OCI-LY1 (cell line): ENCODE measurements around the gene COG6.

ENCODE experiments used
- H2AFZ ChIP-seq: fragments of 200-600 bp; sonication (generic), shearing (Covaris generic); 2 replicates; pipeline ENCODE4 v1.6.0; 2014; ENCODE audit warnings: antibody characterized with exemption, mild to moderate bottlenecking, low read length
- H3F3A ChIP-seq: fragments of 200-600 bp; sonication (generic), shearing (Covaris generic); 2 replicates; pipeline ENCODE4 v1.6.0; 2014; ENCODE audit warnings: mild to moderate bottlenecking, antibody characterized with exemption, low read length, moderate library complexity; ENCODE audit not compliant: insufficient read depth
- H3K27ac ChIP-seq: fragments of 200-600 bp; sonication (generic); 2 replicates; pipeline ENCODE4 v1.5.1; 2014; ENCODE audit warnings: low read length, mixed run types, mild to moderate bottlenecking, low read depth; ENCODE audit not compliant: poor library complexity, severe bottlenecking
- H3K27me3 ChIP-seq: fragments of 200-600 bp; sonication (generic); 2 replicates; pipeline ENCODE4 v1.6.0; 2014; ENCODE audit warnings: antibody characterized with exemption, mild to moderate bottlenecking, low read length, moderate library complexity; ENCODE audit not compliant: insufficient read depth
- H3K36me3 ChIP-seq: fragments of 200-600 bp; sonication (generic); 2 replicates; pipeline ENCODE4 v1.6.1; 2014; ENCODE audit warnings: mild to moderate bottlenecking, antibody characterized with exemption, low read length, moderate library complexity, mixed read lengths; ENCODE audit not compliant: insufficient read depth
- H3K4me1 ChIP-seq: fragments of 200-600 bp; sonication (generic); 2 replicates; pipeline ENCODE4 v1.5.1; 2014; ENCODE audit warnings: mild to moderate bottlenecking, low read length, moderate library complexity; ENCODE audit not compliant: insufficient read depth, severe bottlenecking
- H3K4me2 ChIP-seq: fragments of 200-600 bp; sonication (generic), shearing (Covaris generic); 2 replicates; pipeline ENCODE4 v1.6.1; 2014; ENCODE audit warnings: low read length
- H3K4me3 ChIP-seq: fragments of 200-600 bp; sonication (generic); 2 replicates; pipeline ENCODE4 v1.5.1; 2014; ENCODE audit warnings: low read length, low read depth, mild to moderate bottlenecking, mixed read lengths; ENCODE audit not compliant: poor library complexity, severe bottlenecking
- H3K79me2 ChIP-seq: fragments of 200-600 bp; shearing (Covaris generic); 2 replicates; pipeline ENCODE4 v1.6.1; 2016; ENCODE audit warnings: mixed run types, low read length, mixed read lengths; ENCODE audit not compliant: insufficient read depth
- H3K9ac ChIP-seq: fragments of 200-600 bp; sonication (generic), shearing (Covaris generic); 2 replicates; pipeline ENCODE4 v1.6.1; 2014; ENCODE audit warnings: mild to moderate bottlenecking, low read length, mixed read lengths
- H3K9me2 ChIP-seq: fragments of 200-600 bp; sonication (generic), shearing (Covaris generic); 2 replicates; pipeline ENCODE4 v1.6.1; 2014; ENCODE audit warnings: low read depth, mild to moderate bottlenecking, low read length, mixed read lengths
- H3K9me3 ChIP-seq: fragments of 200-600 bp; shearing (Covaris generic); 2 replicates; pipeline ENCODE4 v1.6.1; 2014; ENCODE audit warnings: low read length, mixed read lengths
- H4K20me1 ChIP-seq: fragments of 200-600 bp; sonication (generic), shearing (Covaris generic); 2 replicates; pipeline ENCODE4 v1.6.0; 2016; ENCODE audit warnings: mild to moderate bottlenecking, low read length; ENCODE audit not compliant: insufficient read depth
- CTCF ChIP-seq: fragments of 200-600 bp; sonication (generic), shearing (Covaris generic); IDR thresholded peaks from 2 replicates; pipeline ENCODE4 v1.5.1; 2017; ENCODE audit warnings: mild to moderate bottlenecking, antibody characterized with exemption, low read length, moderate library complexity, mixed read lengths
- EZH2 ChIP-seq: fragments of 200-600 bp; sonication (generic), shearing (Covaris generic); IDR thresholded peaks from 2 replicates; pipeline ENCODE4 v1.8.0; 2017; ENCODE audit warnings: borderline replicate concordance, mixed run types, mild to moderate bottlenecking, antibody characterized with exemption, low read length, moderate library complexity, mixed read lengths

The COG6 gene

GRCh38 chr13:39776439-39776838 is 121.0 kb downstream of the COG6 start:
- Histone ChIP-seq H4K20me1 (no peaks in the 10 kb centered on the region), H3K4me3 (no peak overlapping the region), H3K9ac (no peak overlapping the region), H2AFZ (no peak overlapping the region), H3K4me1 (peaks cover 5% of the 10 kb centered on the region), H3K4me2 (no peak overlapping the region), H3K36me3 (no peaks in the 10 kb centered on the region), H3K79me2 (no peaks in the 10 kb centered on the region), H3K9me2 (no peaks in the 10 kb centered on the region), H3F3A (no peaks in the 10 kb centered on the region), H3K27ac (no peak overlapping the region), H3K9me3 (no peaks in the 10 kb centered on the region), H3K27me3 (no peaks in the 10 kb centered on the region)
- TF ChIP-seq CTCF = no peak
- TF ChIP-seq EZH2 = no peak

GRCh38 chr13:39777021-39777420 is 121.6 kb downstream of the COG6 start:
- no peaks in the 10 kb centered on the region for H3K79me2 ChIP-seq
- H2AFZ ChIP-seq = no peak overlapping the region
- no peaks in the 10 kb centered on the region for H3K27me3 ChIP-seq
- no peak overlapping the region for H3K4me3 ChIP-seq
- H3F3A ChIP-seq = no peaks in the 10 kb centered on the region
- H3K9ac ChIP-seq = no peak overlapping the region
- no peaks in the 10 kb centered on the region for H3K9me2 ChIP-seq
- peaks cover 5% of the 10 kb centered on the region for H3K4me1 ChIP-seq
- TF ChIP-seq CTCF = no peak
- no peak for TF ChIP-seq EZH2
- H3K4me2 ChIP-seq = no peak overlapping the region
- no peaks in the 10 kb centered on the region for H4K20me1 ChIP-seq
- no peak overlapping the region for H3K27ac ChIP-seq
- H3K9me3 ChIP-seq = no peaks in the 10 kb centered on the region
- no peaks in the 10 kb centered on the region for H3K36me3 ChIP-seq

GRCh38 chr13:39777527-39778061 is 122.1 kb downstream of the COG6 start:
- H3K4me1 ChIP-seq = peaks cover 5% of the 10 kb centered on the region
- H4K20me1 ChIP-seq = no peaks in the 10 kb centered on the region
- no peaks in the 10 kb centered on the region for H3K9me3 ChIP-seq
- no peak overlapping the region for H3K4me2 ChIP-seq
- no peaks in the 10 kb centered on the region for H3K79me2 ChIP-seq
- no peak overlapping the region for H2AFZ ChIP-seq
- no peak overlapping the region for H3K27ac ChIP-seq
- TF ChIP-seq CTCF = peak; percentile 72
- TF ChIP-seq EZH2 = no peak
- H3K9me2 ChIP-seq = no peaks in the 10 kb centered on the region
- H3K4me3 ChIP-seq = no peak overlapping the region
- H3F3A ChIP-seq = no peaks in the 10 kb centered on the region
- H3K27me3 ChIP-seq = no peaks in the 10 kb centered on the region
- H3K9ac ChIP-seq = no peak overlapping the region
- no peaks in the 10 kb centered on the region for H3K36me3 ChIP-seq
